C1 segment of cervical spinal cord (tissue), 14 donors: ENCODE results near the gene CCDC146.
"Not testable (repeated sequence)": the region's sequence is repeated elsewhere in the genome, so short reads cannot be mapped to it uniquely, and the experiment has no call there.

Experiments
- DNase-seq, 14 donors: peaks; one replicate each; lab custom pipeline; 2025; lab: John Stamatoyannopoulos, UW

CCDC146 gene

DNA sequence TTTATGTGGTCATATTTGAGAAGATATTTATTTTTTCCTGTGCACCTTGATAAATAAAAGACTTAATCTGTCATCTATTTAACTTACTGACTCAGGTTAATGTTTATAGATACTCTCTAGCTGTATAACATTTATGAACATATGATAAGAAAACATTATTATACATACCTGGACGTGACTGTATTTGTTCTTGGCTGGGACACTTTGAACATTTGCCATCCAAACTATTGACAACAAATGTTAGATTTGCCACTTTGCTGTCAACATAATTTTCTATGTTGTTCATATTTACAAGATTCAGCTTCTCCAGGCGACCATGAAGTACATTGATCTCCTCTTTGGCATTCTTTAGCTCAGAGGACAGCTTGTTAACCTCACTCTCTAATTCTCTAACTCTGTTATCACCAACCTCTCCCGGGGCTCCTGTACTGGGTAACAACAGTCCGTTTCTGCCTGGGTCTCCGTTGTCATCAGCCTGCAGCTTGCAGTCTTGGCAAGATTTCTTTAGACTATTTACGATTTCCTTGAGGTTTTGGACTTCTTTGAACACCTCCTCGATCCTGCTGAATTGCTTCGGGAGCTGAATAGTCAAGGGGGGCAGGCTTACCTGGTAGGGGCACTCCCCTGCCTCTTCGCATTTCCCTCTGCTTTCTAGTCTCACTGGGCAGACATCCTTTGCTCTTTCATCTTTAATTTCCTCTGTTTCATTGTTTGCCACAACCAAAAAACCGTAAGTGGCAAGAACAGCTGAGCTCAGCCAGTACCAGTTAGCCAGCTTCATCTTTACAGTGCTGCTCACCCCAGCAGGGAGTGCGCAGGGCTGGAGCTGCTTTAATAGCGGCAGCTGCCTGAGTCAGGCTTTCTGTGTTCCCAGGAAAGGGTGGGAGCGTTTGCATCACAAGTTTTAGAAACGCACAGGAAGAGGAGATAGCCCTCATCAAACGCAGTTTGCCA is 76.9 kb downstream of the CCDC146 start, which contains the start of gene FGL2:
TSS of gene FGL2 (minus strand) at position 807 of the 954 bp plus-strand sequence. CDS start at position 781, 26 bp downstream.
- DNase-seq = peak in 5 of 14 donors; percentile 10 to 41 (median 25)

DNA sequence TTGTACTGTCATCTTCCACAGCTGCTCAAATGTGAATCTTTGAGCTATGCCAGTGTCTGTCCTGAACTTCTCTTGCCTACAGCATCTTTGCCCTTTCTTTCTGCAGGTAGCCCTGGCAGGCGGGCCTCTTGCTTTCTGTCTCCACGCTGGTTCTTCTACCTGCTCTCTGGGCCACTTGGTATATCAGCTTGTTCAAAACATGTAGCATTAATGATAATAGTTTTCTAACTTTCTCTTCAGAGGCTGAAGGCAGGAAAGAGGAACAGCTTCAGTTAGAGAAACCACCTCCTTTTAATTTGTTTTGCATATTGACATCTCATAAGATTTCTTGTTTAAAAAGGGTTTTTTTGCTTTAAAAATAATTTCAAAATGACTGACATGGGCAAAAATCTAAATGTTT is 78.1 kb downstream of the CCDC146 start:
- no peak for DNase-seq

- DNase-seq = no peak
These were observed 80.1 kb downstream of the CCDC146 start for GRCh38 chr7:77202481-77202976.

GRCh38 chr7:77205706-77206105 is 83.3 kb downstream of the CCDC146 start:
- no peak for DNase-seq

GRCh38 chr7:77208416-77208815 is 86.0 kb downstream of the CCDC146 start:
- no peak for DNase-seq

DNA sequence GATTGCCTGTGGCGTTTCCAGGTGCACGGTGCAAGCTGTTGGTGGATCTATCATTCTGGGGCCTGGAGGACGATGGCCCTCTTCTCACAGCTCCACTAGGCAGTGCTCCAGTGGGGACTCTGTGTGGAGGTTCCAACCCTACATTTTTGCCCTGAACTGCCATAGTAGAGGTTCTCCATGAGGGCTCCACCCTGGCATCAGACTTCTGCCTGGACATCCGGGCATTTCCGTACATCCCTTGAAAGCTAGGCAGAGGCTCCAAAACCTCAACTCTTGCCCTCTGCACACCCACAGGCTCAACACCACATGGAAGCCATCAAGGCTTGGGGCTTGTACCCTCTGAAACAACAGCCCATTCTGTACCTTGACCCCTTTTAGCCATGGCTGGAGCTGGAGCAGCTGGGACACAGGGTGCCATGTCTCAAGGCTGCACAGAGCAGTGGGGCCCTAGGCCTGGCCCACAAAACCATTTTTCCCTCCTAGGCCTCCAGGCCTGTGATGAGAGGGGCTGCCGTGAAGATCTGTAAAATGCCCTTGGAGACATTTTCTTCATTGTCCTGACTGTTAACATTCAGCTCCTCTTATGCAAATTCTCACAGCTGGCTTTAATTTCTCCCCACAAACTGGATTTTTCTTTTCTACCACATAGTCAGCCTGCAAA is 87.2 kb downstream of the CCDC146 start:
- DNase-seq = no peak

- no peak for DNase-seq
These were observed 93.9 kb downstream of the CCDC146 start for GRCh38 chr7:77216181-77216845.

DNA sequence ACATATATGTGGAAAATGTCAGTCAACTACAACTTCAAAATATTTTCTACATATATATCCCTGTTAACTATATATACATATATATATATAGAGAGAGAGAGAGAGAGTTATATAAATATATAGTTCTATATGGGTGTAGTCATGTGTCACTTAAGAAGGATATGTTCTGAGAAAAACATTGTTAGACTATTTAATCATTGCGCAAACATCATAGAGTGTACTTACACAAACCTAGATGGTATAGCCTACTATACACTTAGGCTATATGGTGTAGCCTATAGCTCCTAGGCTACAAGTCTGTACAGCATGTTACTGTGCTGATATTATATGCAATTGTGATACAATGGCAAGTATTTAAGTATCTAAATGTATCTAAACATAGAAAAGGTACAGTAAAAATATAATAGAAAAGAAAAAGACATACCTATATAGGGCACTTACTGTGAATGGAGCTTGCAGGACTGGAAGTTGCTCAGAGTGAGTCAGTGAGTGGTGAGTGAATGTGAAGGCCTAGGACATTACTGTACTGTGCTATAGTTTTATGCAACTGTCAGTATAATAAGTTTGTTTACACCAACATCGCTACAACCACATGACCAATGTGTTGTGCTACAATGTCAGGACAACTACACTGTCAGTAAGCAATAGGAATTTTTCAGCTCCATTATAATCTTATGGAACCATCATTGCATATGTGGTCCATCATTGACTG is 95.2 kb downstream of the CCDC146 start:
- no peak for DNase-seq

GRCh38 chr7:77219701-77220331 is 97.4 kb downstream of the CCDC146 start:
- DNase-seq = not testable (repeated sequence)

DNA sequence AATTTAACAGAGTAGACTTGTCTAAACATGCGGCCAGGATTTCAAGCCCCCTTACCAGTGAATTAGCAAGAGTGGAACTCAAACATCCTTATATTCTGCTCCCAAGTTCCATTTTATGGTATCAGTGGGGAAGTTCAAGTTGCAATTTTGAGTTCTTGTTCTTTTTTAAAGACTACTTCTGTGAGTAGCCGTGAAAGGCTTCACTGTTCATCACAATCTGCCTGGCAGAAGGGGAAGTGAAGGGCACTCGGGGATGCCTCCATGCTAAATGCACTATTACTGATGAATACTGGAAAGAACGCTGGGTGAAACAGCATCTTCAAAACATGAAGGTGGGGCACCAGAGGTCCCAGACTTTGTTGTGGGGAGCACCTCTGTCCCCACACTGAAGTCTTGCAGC is 99.7 kb downstream of the CCDC146 start:
- no peak for DNase-seq

GRCh38 chr7:77222819-77223218 is 100.4 kb downstream of the CCDC146 start:
- DNase-seq = no peak

DNA sequence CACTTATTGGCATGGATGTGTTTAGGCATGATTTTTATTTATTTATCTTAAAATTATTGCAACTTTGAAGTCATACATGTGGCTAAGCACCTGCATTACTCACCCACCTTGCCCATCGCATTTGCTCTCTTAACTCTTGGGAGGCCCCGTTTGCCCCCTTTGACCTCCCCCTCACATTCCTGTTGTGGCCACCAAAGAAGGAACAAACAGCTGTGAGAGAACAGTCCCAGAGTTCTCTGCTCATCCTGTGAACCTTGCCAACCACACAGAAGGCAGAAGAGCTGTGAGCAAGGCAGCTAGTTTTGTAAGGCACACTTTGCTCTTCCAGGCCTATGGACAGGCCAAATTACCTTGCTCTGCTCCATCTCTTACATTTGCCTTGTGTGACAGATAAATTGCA is 100.8 kb downstream of the CCDC146 start:
- DNase-seq = no peak

DNA sequence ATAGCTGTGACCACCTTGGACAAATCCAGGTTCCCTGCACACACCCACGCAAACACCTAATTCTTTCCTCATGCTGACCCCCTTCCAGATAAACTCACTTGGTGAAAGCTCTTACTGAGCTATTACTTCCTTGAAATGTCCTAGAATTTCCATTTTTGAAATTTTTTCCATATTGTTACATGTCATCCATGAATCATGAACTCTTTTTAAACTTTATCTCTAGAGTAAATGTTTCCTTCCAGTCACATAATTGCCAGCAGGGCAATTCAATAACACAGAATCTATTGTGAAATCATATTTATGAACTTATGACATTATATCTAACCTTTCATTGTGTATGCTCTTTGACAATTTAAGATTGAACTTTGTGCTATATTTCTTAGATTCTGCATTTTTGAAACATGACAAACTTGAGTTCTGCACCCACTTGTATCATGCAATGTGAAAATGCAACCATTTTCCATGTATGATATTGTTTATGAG is 104.0 kb downstream of the CCDC146 start:
- no peak for DNase-seq

GRCh38 chr7:77228795-77229194 is 106.4 kb downstream of the CCDC146 start:
- not testable (repeated sequence) for DNase-seq

- no peak for DNase-seq
These were observed 110.1 kb downstream of the CCDC146 start for GRCh38 chr7:77232467-77232866.

DNA sequence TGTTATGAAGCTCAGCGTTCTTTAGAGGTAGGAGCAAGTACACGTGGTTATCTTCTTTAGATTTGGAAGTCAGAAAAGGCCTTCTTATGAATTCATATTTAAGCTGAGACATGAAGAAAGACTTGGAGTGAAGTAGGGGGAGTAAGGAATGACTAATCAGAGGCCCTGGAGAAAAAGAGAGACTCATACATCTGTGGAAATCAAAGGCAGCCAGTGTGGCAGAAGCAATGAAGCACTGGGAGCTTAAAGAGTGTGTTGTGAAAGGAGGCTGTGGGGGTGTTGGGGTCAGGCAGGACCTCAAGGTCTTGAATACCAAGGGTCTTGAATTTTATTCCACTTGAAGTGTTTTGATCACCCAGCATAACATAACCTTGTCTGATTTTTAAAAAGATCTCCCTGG is 112.9 kb downstream of the CCDC146 start:
- no peak for DNase-seq

GRCh38 chr7:77238703-77239136 is 116.3 kb downstream of the CCDC146 start:
- peak in 2 of 14 donors; percentile 16 to 18 for DNase-seq

- DNase-seq = no peak
These were observed 117.1 kb downstream of the CCDC146 start for GRCh38 chr7:77239471-77239870.

DNA sequence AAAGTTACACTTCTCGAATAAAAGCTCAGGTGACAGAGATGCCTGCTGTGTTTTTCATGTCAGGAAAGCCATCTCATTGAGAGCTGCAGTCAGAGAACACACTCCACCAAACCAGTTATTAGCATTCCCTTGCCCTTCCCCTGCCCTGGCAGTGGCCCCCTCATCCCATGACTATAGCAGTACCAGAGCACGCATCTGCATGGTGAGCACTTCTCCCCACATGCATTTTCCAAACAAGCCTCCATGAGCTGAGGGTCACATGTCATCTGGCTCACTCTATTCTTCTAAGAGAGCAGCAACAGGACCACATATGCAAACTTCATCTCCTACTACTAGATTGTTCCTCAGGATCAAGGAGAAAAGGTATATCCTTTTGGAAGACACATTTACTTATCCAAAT is 119.7 kb downstream of the CCDC146 start:
- DNase-seq = no peak

DNA sequence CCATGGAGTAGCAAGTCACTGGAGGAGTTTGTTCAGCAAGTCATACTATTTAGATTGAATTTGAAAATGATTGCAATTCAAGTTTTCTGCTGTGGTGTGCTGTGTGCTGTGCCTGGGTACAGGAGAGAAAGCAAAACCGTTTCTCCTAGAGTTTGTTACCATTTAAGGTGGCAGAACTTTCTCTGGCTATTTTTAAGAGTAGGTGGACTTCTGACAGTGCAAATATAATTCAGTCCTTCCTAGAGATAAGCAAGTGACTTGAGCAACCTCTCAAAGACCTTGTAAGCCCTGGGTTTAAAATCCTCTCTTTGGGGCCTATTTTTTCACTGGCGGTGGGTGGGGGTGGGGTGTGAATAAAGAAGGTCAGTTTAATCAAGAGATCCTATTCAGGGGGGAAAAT is 120.1 kb downstream of the CCDC146 start:
- DNase-seq = no peak
